ENCODE data around the gene EGFLAM.
A peak's percentile ranks its signal among the peaks of the same experiment; 100 is the strongest.

The EGFLAM gene

DNA sequence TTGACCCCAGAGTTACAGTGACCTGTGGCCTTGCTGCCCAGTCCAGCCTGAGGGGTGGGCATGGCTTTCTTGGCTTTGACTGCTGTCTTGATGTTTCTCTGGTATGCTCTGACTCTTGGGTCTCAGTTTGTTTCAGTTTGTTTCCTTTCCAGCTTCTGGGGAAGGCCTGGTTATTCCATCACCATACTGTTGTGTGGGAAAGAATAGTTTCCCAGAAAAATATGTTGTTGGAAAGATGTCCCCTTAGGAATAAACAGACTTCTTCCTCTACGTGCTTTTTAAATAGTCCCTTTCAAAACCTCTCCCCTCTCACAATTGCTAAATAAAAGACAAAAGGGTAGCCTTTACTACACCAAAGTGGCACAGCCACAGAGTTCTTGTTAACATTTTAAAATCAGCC, 49.5 kb downstream of the EGFLAM start:
- H3K4me3 ChIP-seq (ENCODE audit: control insufficient read depth, low read depth, low read length): no peak overlapping the region
- no peak for DNase-seq (ENCODE audit: low read depth)
- TF ChIP-seq, protein P1, sequence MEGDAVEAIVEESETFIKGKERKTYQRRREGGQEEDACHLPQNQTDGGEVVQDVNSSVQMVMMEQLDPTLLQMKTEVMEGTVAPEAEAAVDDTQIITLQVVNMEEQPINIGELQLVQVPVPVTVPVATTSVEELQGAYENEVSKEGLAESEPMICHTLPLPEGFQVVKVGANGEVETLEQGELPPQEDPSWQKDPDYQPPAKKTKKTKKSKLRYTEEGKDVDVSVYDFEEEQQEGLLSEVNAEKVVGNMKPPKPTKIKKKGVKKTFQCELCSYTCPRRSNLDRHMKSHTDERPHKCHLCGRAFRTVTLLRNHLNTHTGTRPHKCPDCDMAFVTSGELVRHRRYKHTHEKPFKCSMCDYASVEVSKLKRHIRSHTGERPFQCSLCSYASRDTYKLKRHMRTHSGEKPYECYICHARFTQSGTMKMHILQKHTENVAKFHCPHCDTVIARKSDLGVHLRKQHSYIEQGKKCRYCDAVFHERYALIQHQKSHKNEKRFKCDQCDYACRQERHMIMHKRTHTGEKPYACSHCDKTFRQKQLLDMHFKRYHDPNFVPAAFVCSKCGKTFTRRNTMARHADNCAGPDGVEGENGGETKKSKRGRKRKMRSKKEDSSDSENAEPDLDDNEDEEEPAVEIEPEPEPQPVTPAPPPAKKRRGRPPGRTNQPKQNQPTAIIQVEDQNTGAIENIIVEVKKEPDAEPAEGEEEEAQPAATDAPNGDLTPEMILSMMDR (IDR thresholded peaks at IDR 0.05; ENCODE audit: control insufficient read depth, insufficient read depth, low read depth, low read length, missing control alignments): no peak

DNA sequence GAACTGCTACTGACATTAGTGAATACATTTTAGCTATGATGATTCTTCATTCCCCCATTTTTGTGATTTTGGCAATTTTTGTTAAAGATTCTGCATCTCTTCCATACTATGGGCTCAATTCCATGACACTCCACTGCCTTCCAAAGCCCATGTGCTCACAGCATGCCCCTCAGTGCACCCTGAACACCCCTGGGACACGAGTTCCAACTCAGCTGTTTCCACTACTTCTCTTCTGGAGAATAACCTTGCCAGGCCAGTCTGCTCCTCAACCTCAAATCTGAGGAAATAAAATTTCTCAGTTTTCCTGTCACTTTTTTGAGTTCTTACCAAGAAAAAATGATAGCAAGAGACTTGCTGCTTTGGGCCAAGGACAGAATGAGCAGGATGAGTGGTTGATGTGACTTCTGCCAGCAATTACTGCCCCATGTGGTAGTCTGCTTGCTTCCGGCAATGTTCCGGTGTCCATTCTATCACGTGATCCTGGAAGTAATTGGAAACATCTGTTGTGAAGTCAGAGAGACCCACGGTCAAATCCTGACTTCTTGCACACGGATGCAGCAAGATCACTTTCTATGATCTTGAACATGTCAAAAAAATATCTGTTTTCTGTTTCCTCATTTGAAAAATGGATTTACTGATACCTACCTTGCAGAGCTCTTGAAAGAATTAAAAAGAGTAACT, 58.3 kb downstream of the EGFLAM start:
- DNase-seq (ENCODE audit: low read depth): peak; percentile 43
- TF ChIP-seq, protein P1 (IDR thresholded peaks at IDR 0.05; ENCODE audit: control insufficient read depth, insufficient read depth, low read depth, low read length, missing control alignments): peak; percentile 11
- no peak overlapping the region for H3K4me3 ChIP-seq (ENCODE audit: control insufficient read depth, low read depth, low read length)

DNA sequence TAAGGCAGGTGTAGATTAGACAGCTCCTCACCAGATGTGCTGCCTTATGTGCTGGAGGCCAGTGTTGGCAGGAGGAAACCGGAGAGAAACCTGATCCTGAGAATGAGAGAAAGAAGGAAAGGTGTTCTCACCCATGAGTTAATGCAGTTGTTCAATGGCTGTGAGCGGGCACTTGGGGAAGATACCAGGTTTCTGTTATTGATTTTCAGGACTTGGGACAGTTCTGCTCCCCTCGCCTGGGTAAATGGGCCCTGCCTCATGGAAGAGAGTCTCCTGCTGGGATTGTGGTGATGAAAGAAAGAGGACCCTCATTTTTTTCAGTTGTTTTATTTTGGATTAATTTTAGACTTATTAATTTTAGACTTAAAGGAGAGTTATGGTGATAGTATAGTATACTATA, 59.5 kb downstream of the EGFLAM start:
- TF ChIP-seq, protein P1 (IDR thresholded peaks at IDR 0.05; ENCODE audit: control insufficient read depth, insufficient read depth, low read depth, low read length, missing control alignments): no peak
- DNase-seq (ENCODE audit: low read depth): no peak
- no peak overlapping the region for H3K4me3 ChIP-seq (ENCODE audit: control insufficient read depth, low read depth, low read length)

DNA sequence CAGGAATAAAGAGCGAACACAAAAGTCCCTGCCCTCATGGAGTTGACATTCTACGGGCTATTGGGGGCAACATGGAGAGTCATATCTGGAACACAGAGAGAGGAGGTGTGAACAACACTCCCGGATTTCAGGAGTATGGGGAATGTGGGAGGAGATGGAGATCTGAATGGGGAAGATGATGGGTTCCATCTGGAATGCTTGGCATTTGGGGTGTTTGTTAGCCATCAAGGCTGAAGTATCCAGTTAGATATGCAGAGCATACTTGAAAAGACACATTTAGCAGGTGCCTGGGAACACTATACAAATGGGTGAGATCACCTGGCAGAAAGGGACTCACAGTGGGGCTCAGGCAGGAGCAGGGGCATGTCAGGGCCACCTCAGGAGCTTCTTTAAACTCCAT, 61.1 kb downstream of the EGFLAM start:
- DNase-seq (ENCODE audit: low read depth): no peak
- TF ChIP-seq, protein P1 (IDR thresholded peaks at IDR 0.05; ENCODE audit: control insufficient read depth, insufficient read depth, low read depth, low read length, missing control alignments): no peak
- no peak overlapping the region for H3K4me3 ChIP-seq (ENCODE audit: control insufficient read depth, low read depth, low read length)

DNA sequence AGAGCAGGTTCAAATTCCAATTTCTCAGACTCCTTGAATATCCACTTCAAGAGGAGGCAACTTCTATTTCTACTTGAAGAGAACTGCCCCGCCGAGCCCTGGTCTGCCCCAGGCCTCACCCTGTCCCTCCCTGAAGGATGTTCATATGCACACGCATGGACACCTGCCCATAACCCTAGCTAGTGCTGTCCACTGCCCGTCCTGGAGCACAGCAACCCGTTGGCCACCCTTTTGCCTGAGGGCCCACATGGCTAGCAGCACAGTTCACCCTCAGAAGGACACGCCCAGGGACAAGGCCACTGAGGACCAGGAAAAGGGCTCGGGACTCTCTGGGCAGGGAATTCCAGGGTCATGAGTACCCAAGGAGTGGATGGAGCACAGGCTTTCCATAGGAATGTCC, 63.6 kb downstream of the EGFLAM start:
- no peak overlapping the region for H3K4me3 ChIP-seq (ENCODE audit: control insufficient read depth, low read depth, low read length)
- TF ChIP-seq, protein P1 (IDR thresholded peaks at IDR 0.05; ENCODE audit: control insufficient read depth, insufficient read depth, low read depth, low read length, missing control alignments): no peak
- DNase-seq (ENCODE audit: low read depth): no peak

DNA sequence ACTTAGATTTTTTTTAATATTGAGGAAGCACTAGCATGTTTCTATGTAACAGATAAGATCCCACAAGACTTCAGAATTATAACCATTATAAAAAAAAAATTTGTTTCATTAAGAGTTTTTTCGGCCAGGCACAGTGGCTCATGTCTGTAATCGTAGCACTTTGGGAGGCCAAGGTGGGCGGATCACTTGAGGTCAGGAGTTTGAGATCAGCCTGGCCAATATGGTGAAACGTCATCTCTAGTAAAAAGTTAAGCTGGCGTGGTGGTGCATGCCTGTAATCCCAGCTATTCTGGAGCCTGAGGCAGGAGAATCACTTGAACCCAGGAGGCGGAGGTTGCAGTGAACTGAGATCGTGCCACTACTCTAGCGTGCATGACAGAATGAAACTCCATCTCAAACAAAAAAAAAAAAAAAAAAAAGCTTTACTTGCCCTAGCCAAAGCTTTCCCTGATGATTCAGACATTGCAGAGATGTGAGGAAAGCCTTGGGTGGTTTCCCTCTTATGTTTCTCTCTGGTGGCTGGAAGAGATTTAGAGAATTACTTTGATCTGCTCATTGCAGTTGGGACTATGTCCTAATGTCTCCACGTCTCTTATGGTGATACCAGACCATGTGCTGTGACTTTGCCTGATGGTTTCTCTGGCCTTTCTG, 65.4 kb downstream of the EGFLAM start:
- no peak overlapping the region for H3K4me3 ChIP-seq (ENCODE audit: control insufficient read depth, low read depth, low read length)
- DNase-seq (ENCODE audit: low read depth): peak; percentile 68
- TF ChIP-seq, protein P1 (IDR thresholded peaks at IDR 0.05; ENCODE audit: control insufficient read depth, insufficient read depth, low read depth, low read length, missing control alignments): no peak

Measured in AG09309 (cell line).